A549 treated with CpdA at 1 μM for 4 hours (cell line): ENCODE measurements around the gene MRPL49. TPM values are rescaled to one million over a fixed set of nuclear protein-coding genes. Genes with fewer than 3 reads are reported as not detected.

Experiments
- total RNA-seq: library from RNA; stranded (reverse); fragments of 200-300 nt; extraction: Qiagen RNA extraction; gene quantifications from 5 replicates; pipeline ENCODE4 v1.2.3, GENCODE V29; 2022; ENCODE audit warnings: low read depth

Gene MRPL49
- total RNA-seq, result 74.0 to 86.9 TPM (median 79.8 TPM) in 5 replicates

GRCh38 chr11:65121865-65122696 lies at the start of gene MRPL49, which contains the start of gene FAU:
Gene MRPL49, plus strand, starts transcription at chr11:65122321. Its CDS starts 26 bp downstream, at chr11:65122347.
Gene FAU, minus strand, starts transcription at chr11:65122134. Its CDS starts 321 bp downstream, at chr11:65121813.

GRCh38 chr11:65083834-65084597 lies 38.1 kb upstream of the MRPL49 start, which contains the start of the genes CDCA5 and ZFPL1:
Gene CDCA5, minus strand, starts transcription at chr11:65084040. Its CDS starts 62 bp downstream, at chr11:65083978.
Gene ZFPL1, plus strand, starts transcription at chr11:65084222. Its CDS starts 477 bp downstream, at chr11:65084699.

GRCh38 chr11:65095974-65096806 lies 25.9 kb upstream of the MRPL49 start, which contains the start of gene VPS51:
Gene VPS51, plus strand, starts transcription at chr11:65096214. Its CDS starts 37 bp downstream, at chr11:65096251.

GRCh38 chr11:65111744-65112545 lies 10.2 kb upstream of the MRPL49 start, which contains the start of gene TM7SF2:
Gene TM7SF2, plus strand, starts transcription at chr11:65111872. Its CDS starts 144 bp downstream, at chr11:65112016.

DNA sequence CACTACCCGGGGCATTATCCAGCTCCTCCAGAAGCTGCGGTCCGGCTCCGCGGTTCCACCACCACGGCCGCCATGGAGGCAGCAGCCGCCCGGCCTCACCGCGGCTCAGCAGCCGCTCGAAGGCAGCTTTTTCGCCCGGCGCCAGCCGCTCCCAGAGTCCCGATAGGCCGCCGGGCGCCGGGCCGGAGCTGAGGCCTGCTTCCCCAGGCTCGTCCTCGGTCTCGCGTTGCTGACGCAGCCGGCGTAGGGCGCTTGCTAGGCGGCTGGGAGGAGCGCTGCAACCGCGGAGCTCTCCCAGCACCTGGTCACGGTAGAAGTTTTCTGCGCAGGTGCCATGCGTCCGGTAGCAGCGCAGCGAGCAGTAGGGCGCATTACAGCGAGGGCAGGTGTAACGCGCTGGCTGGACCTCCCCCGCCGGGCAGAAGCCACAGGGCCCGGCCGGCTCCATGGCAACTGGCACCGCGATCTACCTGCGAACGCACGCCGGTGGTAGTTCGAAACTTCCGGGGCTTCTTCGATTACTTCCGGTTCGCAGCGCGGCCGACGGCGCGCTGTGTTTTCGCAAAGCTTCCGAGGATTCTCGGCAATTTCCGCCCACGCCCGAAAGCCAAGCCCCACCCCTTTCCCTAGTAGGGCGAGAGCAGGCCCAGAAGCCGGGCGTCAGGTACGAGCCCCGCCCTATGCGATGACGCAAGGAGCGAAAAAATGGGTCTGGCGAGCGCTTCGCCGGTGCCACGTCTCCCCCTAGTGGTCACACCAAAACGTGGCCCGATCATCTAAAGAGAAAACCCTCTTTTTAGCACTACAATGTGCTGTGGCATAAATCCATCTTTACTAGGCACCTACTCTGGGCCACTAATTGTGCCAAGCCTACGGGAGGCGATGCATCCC lies 4.7 kb upstream of the MRPL49 start, which contains the start of gene ZNHIT2:
ZNHIT2 (minus strand) TSS at position 496 of the 891 bp plus-strand sequence; CDS start at position 448, 48 bp downstream.

DNA sequence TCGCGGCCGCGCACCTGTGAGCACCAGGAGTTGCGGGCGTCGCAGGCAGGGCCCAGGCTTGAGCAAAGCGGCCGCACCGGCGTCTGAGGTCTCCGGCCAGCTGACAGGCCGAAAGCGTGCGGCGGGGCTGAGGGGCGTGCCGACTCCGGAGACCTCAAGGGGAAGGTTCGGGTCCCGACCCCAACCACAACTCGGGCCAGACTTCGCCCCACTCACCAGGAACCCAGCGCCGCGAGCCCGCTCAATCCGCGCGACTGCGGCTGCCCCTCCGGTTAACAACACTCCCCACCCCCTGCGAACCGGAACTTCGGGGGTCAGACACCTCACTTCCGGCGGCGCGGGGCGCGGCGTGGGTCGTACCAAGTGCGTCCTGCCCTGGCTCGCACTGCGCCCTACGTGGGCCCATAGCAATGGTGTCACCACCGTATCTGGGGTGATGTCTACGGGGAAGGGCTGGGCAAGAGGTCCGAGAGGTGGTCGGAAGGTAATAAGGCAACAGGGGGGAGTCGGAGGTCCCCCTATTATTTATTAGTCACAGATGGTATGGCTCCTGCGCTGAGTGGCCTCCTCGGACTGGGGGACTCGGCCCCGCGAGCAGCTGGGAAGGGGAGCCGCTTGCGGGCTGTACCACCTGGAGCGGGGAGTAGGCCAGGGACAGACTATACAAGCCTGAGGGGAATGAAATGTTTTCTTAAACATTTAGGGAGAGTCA lies 12.3 kb downstream of the MRPL49 start, which contains the start of gene SYVN1:
SYVN1 (minus strand) TSS at position 280 of the 712 bp plus-strand sequence. CDS start 918 bp downstream, outside the sequence.

GRCh38 chr11:65170058-65170534 lies 48.0 kb downstream of the MRPL49 start, which contains the start of gene SPDYC:
Gene SPDYC, plus strand, starts transcription at chr11:65170233. Its CDS starts 1,125 bp downstream, at chr11:65171358.

Other genes with a start within 250 kb of the MRPL49 start
- gene EHD1, start 243.7 kb upstream of the MRPL49 start, total RNA-seq, result 108 to 167 TPM (median 145 TPM) in 5 replicates
- gene ATG2A, start 205.1 kb upstream of the MRPL49 start, total RNA-seq, result 16.1 to 24.5 TPM (median 22.2 TPM) in 5 replicates
- 5.4 to 8.6 TPM (median 6.1 TPM) in 5 replicates for gene PPP2R5B, start 197.6 kb upstream of the MRPL49 start, total RNA-seq
- gene GPHA2, start 186.4 kb upstream of the MRPL49 start, total RNA-seq, result not detected in 5 replicates
- gene MAJIN, start 150.2 kb upstream of the MRPL49 start, total RNA-seq, result 0.10 TPM in 1 of 5 replicates, not detected in the others
- 0.71 to 1.3 TPM (median 1.1 TPM) in 5 replicates for gene BATF2, start 125.3 kb upstream of the MRPL49 start, total RNA-seq
- 158 to 190 TPM (median 185 TPM) in 5 replicates for gene ARL2, start 108.2 kb upstream of the MRPL49 start, total RNA-seq
- gene SNX15, start 94.9 kb upstream of the MRPL49 start, total RNA-seq, result 22.8 to 24.5 TPM (median 23.7 TPM) in 5 replicates
- gene SAC3D1, start 81.1 kb upstream of the MRPL49 start, total RNA-seq, result 32.2 to 54.3 TPM (median 50.2 TPM) in 5 replicates
- gene NAALADL1, start 63.8 kb upstream of the MRPL49 start, total RNA-seq, result not detected in 5 replicates
- gene CDCA5, start 38.3 kb upstream of the MRPL49 start, total RNA-seq, result 58.8 to 74.6 TPM (median 69.2 TPM) in 5 replicates
- 32.3 to 37.2 TPM (median 34.7 TPM) in 5 replicates for gene ZFPL1, start 38.1 kb upstream of the MRPL49 start, total RNA-seq
- 51.4 to 60.4 TPM (median 53.3 TPM) in 5 replicates for gene VPS51, start 26.1 kb upstream of the MRPL49 start, total RNA-seq
- 5.1 to 8.8 TPM (median 5.8 TPM) in 5 replicates for gene TM7SF2, start 10.4 kb upstream of the MRPL49 start, total RNA-seq
- gene ZNHIT2, start 4.6 kb upstream of the MRPL49 start, total RNA-seq, result 12.8 to 23.1 TPM (median 21.6 TPM) in 5 replicates
- 851 to 1,044 TPM (median 965 TPM) in 5 replicates for gene FAU, start 187 bp upstream of the MRPL49 start, total RNA-seq
- gene SYVN1, start 12.2 kb downstream of the MRPL49 start, total RNA-seq, result 34.7 to 49.8 TPM (median 46.9 TPM) in 5 replicates
- not detected in 5 replicates for gene SPDYC, start 47.9 kb downstream of the MRPL49 start, total RNA-seq
- 97.3 to 113 TPM (median 101 TPM) in 5 replicates for gene CAPN1, start 59.6 kb downstream of the MRPL49 start, total RNA-seq
- gene POLA2, start 139.6 kb downstream of the MRPL49 start, total RNA-seq, result 13.5 to 16.6 TPM (median 15.0 TPM) in 5 replicates
- gene CDC42EP2, start 192.5 kb downstream of the MRPL49 start, total RNA-seq, result 13.5 to 17.6 TPM (median 14.3 TPM) in 5 replicates
- 38.8 to 43.9 TPM (median 41.9 TPM) in 5 replicates for gene DPF2, start 211.5 kb downstream of the MRPL49 start, total RNA-seq
- 0.72 to 1.1 TPM (median 0.91 TPM) in 5 replicates for gene TIGD3, start 232.4 kb downstream of the MRPL49 start, total RNA-seq